Measurements from ENCODE around the gene FOXP1. TPM values are rescaled to one million over a fixed set of nuclear protein-coding genes. Genes with fewer than 3 reads are reported as not detected.

FOXP1 gene
- total RNA-seq, 1 experiment from 2014 or later, result 75.3 TPM

GRCh38 chr3:71057526-71057894 is 526.0 kb downstream of the FOXP1 start:
- Histone ChIP-seq H3K27ac (ENCODE audit: insufficient read length, low read depth, low read length) (no peak overlapping the region), H2AFZ (ENCODE audit: low read length) (no peak overlapping the region), H3K9ac (ENCODE audit: extremely low read depth, insufficient read length, low read length) (no peak overlapping the region), H2AK5ac (ENCODE audit: insufficient read length, low read length) (no peak overlapping the region), H4K8ac (replicated peaks; ENCODE audit: insufficient read length, low read depth, low read length) (no peak overlapping the region), H3K18ac (ENCODE audit: insufficient read length, low read depth, low read length) (no peak overlapping the region), H2BK15ac (ENCODE audit: low read depth, low read length) (no peak overlapping the region), H4K5ac (ENCODE audit: insufficient read length, low read depth, low read length) (no peak overlapping the region), H4K91ac (ENCODE audit: insufficient read length, low read depth, low read length) (no peak overlapping the region), H3K9me3 (ENCODE audit: control insufficient read depth, low read depth, low read length) (no peaks in the 10 kb centered on the region), H4K20me1 (ENCODE audit: control insufficient read depth, insufficient read depth, insufficient read length) (no peaks in the 10 kb centered on the region), H2BK12ac (ENCODE audit: insufficient read length, low read depth, low read length) (no peak overlapping the region), H3T11ph (ENCODE audit: low read length) (no peak overlapping the region), H3K79me2 (ENCODE audit: insufficient read depth, low read length) (no peaks in the 10 kb centered on the region), H2BK120ac (ENCODE audit: low read depth, low read length, poor library complexity, severe bottlenecking) (no peak overlapping the region), H3K4me2 (ENCODE audit: insufficient read depth, insufficient read length, low read length) (no peak overlapping the region), H3K4ac (ENCODE audit: low read depth, low read length) (no peak overlapping the region), H2BK5ac (ENCODE audit: insufficient read length, low read length) (no peak overlapping the region), H3K4me1 (ENCODE audit: insufficient read depth, low read length) (peaks cover 8% of the 10 kb centered on the region; the same call in 1 of the 2 replicates), H3K23me2 (ENCODE audit: insufficient read length, low read depth, low read length, poor library complexity, severe bottlenecking) (no peaks in the 10 kb centered on the region), H3K23ac (ENCODE audit: insufficient read length, low read depth, low read length) (no peak overlapping the region), H3K56ac (ENCODE audit: insufficient read length, low read depth, low read length) (no peak overlapping the region), H3K14ac (ENCODE audit: insufficient read depth, low read length) (no peak overlapping the region), H2BK20ac (ENCODE audit: low read depth, low read length, poor library complexity, severe bottlenecking) (no peak overlapping the region), H3K27me3 (ENCODE audit: insufficient read depth, low read length) (no peaks in the 10 kb centered on the region), H3K79me1 (ENCODE audit: insufficient read depth, low read depth, low read length, poor library complexity, severe bottlenecking) (no peaks in the 10 kb centered on the region)
- Mint-ChIP-seq H3K36me3 (ENCODE audit: insufficient read depth in 1 of 3, low read depth in 3 of 3) (peaks cover 0 to 2% (median 0%) of the 10 kb centered on the region in 3 experiments; a peak in 1 of 7 replicates), H3K4me3 (peak overlapping the region in 1 of 2 experiments; percentile 28; a peak in 1 of 5 replicates), H3K9me3 (no peaks in the 10 kb centered on the region; a peak in 1 of 5 replicates), H3K27ac (peak overlapping the region; percentile 38 to 59 (median 53); a peak in 2 of 7 replicates), H3K4me1 (peaks cover 91 to 92% of the 10 kb centered on the region in 2 experiments), H3K27me3 (ENCODE audit: low read depth) (no peaks in the 10 kb centered on the region)
- no peak for DNase-seq
- WGBS (ENCODE audit: extremely low coverage, insufficient read length, low lambda C conversion rate), result no CpG with 5 or more reads among the region's 4 CpGs
- TF ChIP-seq CTCF (conservative IDR thresholded peaks at IDR 0.05), result no peak

Measured in H9 (cell line).